Prostate gland (tissue), 2 donors: ENCODE data around the gene NOL3.

Experiments
- POLR2A ChIP-seq: fragments of 450-650 bp; IDR thresholded peaks from one replicate; pipeline ENCODE4 v1.6.1; 2016; ENCODE audit warnings: antibody characterized with exemption, mild to moderate bottlenecking
- TF ChIP-seq, protein P1 (sequence below), 4 experiments: fragments of 200-600 bp in 2 of 4; fragments of 450-650 bp in 2 of 4; sonication (generic) in 2 of 4; IDR thresholded peaks; 1 replicate in 3 of 4; 2 replicates in 1 of 4; pipeline ENCODE4 v1.5.1; 2016 to 2019; ENCODE audit warnings: antibody characterized with exemption in 4 of 4, mild to moderate bottlenecking in 2 of 4, moderate library complexity in 2 of 4

DNA sequence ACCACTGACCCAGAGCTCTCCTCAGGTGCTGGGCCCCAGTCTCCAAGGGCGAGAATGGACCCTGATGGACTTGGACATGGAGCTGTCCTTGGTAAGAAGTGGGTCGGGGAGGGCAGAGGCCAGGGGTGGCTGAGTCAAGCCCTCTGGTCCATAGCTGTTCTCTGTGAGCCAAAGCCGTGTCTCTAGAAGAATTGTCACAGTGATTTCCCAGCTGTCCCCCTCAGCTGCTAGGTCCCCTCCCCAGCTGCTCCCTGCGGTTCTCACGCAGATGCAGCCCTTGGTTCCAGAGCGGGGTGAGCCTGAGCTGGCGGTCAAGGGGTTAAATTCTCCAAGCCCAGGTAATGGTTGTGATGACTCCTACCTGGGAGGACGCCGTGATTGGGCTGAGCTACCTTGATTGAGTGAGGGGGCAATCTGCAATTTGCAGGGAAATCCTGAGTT is 1.3 kb upstream of the NOL3 start:
- TF ChIP-seq POLR2A = no peak
- TF ChIP-seq, protein P1, sequence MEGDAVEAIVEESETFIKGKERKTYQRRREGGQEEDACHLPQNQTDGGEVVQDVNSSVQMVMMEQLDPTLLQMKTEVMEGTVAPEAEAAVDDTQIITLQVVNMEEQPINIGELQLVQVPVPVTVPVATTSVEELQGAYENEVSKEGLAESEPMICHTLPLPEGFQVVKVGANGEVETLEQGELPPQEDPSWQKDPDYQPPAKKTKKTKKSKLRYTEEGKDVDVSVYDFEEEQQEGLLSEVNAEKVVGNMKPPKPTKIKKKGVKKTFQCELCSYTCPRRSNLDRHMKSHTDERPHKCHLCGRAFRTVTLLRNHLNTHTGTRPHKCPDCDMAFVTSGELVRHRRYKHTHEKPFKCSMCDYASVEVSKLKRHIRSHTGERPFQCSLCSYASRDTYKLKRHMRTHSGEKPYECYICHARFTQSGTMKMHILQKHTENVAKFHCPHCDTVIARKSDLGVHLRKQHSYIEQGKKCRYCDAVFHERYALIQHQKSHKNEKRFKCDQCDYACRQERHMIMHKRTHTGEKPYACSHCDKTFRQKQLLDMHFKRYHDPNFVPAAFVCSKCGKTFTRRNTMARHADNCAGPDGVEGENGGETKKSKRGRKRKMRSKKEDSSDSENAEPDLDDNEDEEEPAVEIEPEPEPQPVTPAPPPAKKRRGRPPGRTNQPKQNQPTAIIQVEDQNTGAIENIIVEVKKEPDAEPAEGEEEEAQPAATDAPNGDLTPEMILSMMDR (IDR thresholded peaks at IDR 0.05) = no peak
